Right renal pelvis (tissue), 4 donors: ENCODE data around the gene GBP2. TPM values are rescaled to one million over a fixed set of nuclear protein-coding genes. Genes with fewer than 3 reads are reported as not detected.
"Not testable (repeated sequence)": the region's sequence is repeated elsewhere in the genome, so short reads cannot be mapped to it uniquely, and the experiment has no call there.

Experiments
- DNase-seq, 4 donors: peaks; one replicate each; pipeline ENCODE4 v3.0.0-alpha.2; 2013; ENCODE audit warnings: low read depth in 4 of 4, low spot score in 3 of 4, missing footprints in 1 of 4
- polyA plus RNA-seq, 4 donors: library from polyadenylated mRNA; unstranded; fragments of 120-200 nt; gene quantifications; one replicate each; pipeline ENCODE4 v1.2.1, GENCODE V29; 2013; ENCODE audit not compliant: insufficient read length in 4 of 4

GBP2 gene
- polyA plus RNA-seq: 1 to 10 TPM; 1.9 to 3.8 (median 3.6) TPM

GRCh38 chr1:89125913-89126580 is at the start of gene GBP2:
TSS of gene GBP2 (minus strand) at chr1:89126114. CDS start at chr1:89121966, 4,148 bp downstream.
- no peak for DNase-seq

- DNase-seq: no peak
Observed at GRCh38 chr1:89174491-89174890, 48.6 kb upstream of the GBP2 start.

GRCh38 chr1:89172468-89173143 is 46.7 kb upstream of the GBP2 start:
- no peak for DNase-seq

- DNase-seq: no peak
Observed at GRCh38 chr1:89171067-89171438, 45.1 kb upstream of the GBP2 start.

- no peak for DNase-seq
Observed at GRCh38 chr1:89170170-89171066, 44.5 kb upstream of the GBP2 start.

DNA sequence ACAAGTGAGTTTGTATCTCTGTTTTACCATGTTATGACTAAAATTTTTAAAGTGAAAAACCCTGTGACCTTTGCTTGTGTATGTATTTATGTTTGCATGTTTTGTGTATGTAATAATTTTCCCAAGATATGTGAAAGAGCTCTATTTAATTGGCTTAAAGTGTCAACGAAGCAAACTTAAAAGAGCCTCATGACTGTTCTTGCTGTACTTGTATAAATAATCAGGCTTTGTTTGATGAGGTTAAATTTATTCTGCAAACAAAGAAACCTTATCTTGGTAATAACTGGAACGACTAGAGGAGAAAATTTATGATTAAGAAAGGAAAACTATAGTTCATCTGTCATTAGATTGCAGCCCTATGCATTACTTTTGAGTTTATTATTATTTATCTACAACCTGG is 43.3 kb upstream of the GBP2 start:
- no peak for DNase-seq

GRCh38 chr1:89167590-89168230 is 41.8 kb upstream of the GBP2 start:
- DNase-seq: no peak

DNA sequence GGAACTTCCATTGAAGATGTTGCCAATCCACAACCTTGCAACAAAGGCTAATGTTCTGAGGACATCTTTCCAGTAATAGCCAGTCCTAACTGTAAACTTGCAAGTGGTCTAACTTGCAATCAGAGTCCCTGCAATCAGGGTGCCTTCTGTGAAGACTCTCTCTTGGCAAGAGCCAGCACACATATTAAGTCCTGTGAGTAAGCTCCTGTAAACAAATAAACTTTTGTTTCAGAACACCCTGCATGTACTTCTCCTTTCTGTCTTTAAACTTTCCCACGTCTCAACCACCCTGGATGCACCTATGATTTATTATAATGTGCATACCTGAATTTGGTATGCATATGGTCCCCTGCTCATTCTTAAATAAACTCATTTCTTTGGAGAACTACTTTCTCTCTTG is 40.8 kb upstream of the GBP2 start:
- no peak for DNase-seq

GRCh38 chr1:89165811-89166210 is 39.9 kb upstream of the GBP2 start:
- DNase-seq: no peak

DNA sequence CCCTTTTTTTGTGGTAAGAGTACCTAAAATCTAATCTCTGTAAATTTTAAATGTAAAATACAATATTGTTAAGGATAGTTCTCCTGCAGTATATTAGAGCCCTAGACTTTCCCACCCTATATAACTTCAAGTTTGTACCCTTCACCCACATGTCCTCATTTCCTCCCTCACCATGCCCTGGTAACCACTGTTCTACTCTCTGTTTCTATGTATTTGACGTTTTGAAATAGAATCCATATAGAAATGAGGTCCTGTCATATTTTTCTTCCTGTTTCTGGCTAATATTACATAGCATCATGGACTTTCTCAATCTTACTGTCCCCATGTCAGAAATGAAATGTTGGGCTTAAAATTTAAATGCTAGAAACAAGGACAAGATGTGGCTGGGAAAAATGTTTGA is 25.1 kb upstream of the GBP2 start:
- DNase-seq: no peak

DNA sequence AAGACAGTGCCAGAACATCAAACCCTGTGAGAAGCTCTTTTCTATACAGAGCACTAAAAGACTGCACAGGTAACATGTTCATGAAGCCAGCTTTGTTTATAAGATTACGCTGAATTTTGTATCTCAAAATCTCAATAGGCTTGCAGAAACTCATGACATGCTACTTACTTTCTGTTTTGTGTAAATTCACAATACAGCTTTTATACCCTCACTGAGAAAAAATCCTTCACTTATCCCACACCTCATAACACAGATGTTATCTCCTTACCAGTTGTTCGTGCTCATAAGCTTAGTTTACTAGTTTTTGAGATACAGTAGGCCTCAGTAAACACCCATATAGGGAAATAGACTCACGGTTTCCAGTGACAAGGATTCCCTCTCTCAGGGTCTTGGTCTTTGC is 24.1 kb upstream of the GBP2 start:
- DNase-seq: no peak

DNA sequence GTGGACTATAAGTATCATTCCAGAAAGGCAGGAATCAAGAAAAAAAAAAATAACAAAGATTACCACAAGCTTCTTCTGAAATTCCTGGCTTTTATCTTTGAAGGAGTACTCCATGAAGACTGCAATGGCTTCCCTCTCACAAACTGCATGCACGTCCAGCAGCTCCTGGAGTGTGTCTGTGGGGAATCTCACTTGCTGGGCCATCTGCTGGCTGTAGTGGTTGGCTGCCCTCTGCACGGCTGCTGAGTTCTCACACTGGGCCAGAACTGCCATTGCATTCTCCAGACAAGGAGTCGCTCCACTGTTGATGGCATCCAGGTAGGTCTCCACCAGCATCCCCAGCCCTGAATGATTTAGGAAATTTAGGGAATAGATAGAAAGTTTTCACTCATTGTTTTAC is 23.3 kb upstream of the GBP2 start:
- no peak for DNase-seq

DNA sequence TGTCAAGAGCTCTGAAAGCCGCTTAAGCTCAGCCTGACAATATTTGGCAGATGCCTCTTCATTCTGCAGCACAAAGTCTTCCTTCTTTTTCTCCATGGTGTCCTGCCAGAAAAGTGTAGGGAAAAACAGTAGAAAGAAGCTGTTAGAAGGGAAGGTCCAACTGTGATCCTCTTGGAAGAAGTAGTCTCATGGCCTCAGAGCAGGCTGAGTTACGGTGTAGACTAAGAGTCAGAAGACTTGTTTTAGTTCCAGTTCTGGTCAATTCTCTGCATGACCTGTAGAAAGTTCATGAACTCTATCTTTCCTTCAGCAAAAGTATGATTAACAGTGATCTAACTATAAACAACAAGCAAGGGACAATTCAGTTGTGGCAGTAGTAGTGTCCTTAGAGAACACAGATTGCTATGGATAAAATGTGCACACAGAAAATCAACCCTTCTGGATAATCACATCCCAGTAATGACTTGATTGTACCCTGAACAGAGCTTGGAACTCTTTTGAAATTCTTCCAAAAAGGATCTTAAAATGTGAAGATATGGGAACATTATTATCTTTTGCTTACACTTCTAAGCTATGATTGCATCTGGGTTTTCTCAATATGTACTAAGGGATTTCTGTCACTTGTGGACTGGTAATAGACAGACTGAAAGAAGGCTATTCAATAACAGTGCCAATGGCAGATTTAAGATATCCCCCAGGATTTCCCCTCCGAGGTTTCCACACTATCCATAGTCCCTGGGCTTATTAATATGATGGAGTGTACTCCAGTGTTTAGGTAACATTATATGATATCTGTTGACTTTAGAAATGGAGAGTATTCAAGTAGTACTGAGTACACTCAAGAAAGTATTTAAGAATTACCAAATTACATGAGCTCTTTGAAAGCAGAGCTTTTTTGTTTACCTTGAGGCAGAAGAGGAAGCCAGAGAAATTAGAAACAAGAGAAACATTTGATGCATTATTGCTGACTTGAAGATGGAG is 22.1 kb upstream of the GBP2 start:
- DNase-seq: no peak

- no peak for DNase-seq
Observed at GRCh38 chr1:89146721-89147120, 20.8 kb upstream of the GBP2 start.

GRCh38 chr1:89143484-89143883 is 17.6 kb upstream of the GBP2 start:
- no peak for DNase-seq

GRCh38 chr1:89142160-89142559 is 16.2 kb upstream of the GBP2 start:
- DNase-seq: no peak

GRCh38 chr1:89133747-89134146 is 7.8 kb upstream of the GBP2 start:
- no peak for DNase-seq

DNA sequence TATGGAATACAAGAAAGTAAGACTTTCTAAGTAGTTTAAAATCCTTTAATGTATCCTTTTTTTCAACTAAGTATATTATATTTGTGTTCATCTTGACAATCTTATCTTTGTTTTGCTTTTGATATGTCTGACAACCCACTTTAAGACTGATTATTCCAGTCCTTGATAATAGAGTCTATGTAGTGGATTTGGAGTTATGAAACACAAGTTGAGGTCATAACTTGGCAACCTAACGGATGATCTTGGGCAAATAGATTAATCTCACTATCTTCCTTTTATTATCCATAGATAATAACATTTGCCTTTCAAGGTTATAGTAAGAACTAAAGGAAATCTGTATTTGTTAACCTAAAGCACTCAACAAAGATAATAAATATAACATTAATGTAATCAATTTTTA is 4.8 kb upstream of the GBP2 start:
- no peak for DNase-seq

GRCh38 chr1:89129911-89130310 is 4.0 kb upstream of the GBP2 start:
- DNase-seq: no peak

DNA sequence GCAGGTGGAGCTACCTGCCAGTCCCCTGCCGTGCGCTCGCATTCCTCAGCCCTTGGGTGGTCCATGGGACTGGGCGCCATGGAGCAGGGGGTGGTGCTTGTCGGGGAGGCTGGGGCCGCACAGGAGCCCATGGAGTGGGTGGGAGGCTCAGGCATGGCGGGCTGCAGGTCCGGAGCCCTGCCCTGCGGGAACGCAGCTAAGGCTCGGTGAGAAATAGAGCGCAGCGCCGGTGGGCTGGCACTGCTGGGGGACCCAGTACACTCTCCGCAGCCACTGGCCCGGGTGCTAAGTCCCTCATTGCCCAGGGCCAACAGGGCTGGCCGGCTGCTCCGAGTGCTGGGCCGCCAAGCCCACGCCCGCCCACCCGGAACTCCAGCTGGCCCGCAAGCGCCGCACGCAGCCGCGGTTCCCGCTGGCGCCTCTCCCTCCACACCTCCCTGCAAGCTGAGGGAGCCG is 2.1 kb upstream of the GBP2 start:
- DNase-seq: not testable (repeated sequence)
